GM19035 (cell line): Measurements from ENCODE around the gene ZGRF1.
"Not testable (repeated sequence)": the region's sequence is repeated elsewhere in the genome, so short reads cannot be mapped to it uniquely, and the experiment has no call there.

Experiments
- ATAC-seq: cut with Tn5 transposase; IDR thresholded peaks from one replicate; pipeline ENCODE4 v1.9.1; 2021; ENCODE audit not compliant: unreplicated experiment

The ZGRF1 gene

DNA sequence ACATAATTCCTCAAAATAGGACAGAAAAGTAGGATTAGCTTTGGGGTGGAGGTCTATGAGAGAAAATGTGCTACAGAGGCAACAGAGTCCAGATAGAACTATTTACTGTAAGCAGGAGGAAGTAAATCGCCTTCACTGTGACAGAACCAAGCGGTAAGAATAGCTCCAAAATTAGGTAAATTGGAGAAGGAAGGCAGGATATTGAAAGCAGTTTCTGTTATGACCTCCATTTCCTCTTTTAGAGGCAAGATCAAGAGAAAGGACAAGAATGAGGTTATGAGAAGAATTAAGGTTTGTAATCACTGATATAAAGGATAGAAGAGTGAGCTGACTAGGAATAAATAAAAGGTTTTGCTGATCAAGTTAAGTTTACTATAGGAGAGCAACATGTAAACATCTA is 76.6 kb downstream of the ZGRF1 start:
- ATAC-seq: no peak

GRCh38 chr4:112559053-112559452 is 77.7 kb downstream of the ZGRF1 start:
- no peak for ATAC-seq

- ATAC-seq: no peak
These were observed 78.9 kb downstream of the ZGRF1 start for GRCh38 chr4:112557676-112558411.

GRCh38 chr4:112554271-112554670 is 82.4 kb downstream of the ZGRF1 start:
- not testable (repeated sequence) for ATAC-seq

DNA sequence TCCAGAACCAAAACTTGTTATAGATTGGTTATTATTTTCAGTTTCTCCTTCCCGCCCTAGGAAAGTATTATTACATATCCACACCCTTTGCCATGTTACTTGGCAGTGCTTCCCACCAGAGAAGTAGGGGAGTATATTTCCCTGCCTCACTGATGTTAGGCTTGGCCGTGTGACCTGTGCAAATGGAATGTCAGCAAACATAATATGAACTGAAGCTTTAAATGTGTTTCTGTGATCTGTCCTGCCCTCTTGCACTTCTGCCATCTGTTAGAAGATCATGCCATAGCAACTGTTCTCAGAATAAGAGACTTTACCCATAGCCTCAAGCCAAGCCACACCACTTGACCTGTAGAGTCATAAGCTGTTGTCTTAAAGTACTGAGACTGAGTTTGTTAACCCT is 84.0 kb downstream of the ZGRF1 start:
- no peak for ATAC-seq

- no peak for ATAC-seq
These were observed 86.0 kb downstream of the ZGRF1 start for GRCh38 chr4:112550728-112551127.

DNA sequence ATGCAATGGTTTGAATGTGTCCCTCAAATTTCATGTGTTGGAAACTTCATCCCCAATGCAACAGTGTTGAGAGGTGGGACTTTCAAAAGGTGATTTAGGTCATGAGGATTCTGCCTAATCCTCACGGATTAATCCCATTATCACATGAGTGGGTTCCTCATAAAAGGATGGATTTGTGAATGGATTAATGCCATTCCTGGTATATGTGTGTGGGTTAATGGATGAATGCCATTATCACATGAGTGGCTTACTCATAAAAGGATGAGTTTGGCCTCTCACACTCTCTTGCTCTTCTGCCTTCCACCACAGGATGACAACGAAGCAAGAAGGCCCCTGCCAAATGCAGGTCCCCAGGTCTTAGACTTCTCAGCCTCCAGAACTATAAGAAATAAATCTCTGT is 90.2 kb downstream of the ZGRF1 start:
- ATAC-seq: no peak

GRCh38 chr4:112545346-112545745 is 91.4 kb downstream of the ZGRF1 start:
- ATAC-seq: no peak

DNA sequence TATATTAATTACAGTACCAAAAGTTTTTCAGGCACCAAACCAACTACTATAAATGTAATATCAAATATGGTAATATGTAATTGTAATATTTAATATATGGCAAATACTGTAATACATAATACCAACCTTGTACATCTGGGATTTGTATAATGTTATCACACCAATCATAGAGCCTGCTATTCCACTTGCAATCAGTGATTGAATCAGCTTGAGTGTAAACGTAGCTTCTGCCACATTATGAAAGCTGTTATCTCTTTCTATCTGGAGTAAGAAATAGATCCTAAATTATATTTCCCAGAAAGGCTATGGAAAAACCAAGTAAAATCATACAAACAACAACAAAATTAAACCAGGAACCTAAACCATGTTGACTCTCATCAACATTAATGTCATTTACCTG is 96.0 kb downstream of the ZGRF1 start:
- ATAC-seq: no peak

GRCh38 chr4:112536123-112536522 is 100.6 kb downstream of the ZGRF1 start:
- no peak for ATAC-seq

DNA sequence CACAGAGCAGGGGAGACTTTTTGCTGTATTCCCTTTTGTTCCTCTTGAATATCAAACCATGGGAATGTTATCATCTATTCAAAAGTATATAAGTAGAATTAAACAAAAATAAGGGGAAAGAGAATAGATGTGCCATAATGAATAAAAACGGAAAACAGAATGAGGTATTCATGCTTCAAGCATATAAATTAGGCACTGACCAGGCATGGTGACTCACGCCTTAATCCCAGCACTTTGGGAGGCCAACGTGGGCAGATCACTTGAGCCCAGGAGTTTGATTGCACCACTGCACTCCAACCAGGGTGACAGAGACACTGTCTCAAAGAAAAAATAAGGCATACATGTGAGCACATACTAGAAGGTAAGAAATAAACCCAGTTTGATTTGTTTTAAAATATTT is 104.4 kb downstream of the ZGRF1 start:
- ATAC-seq: no peak

- no peak for ATAC-seq
These were observed 105.6 kb downstream of the ZGRF1 start for GRCh38 chr4:112531146-112531545.

DNA sequence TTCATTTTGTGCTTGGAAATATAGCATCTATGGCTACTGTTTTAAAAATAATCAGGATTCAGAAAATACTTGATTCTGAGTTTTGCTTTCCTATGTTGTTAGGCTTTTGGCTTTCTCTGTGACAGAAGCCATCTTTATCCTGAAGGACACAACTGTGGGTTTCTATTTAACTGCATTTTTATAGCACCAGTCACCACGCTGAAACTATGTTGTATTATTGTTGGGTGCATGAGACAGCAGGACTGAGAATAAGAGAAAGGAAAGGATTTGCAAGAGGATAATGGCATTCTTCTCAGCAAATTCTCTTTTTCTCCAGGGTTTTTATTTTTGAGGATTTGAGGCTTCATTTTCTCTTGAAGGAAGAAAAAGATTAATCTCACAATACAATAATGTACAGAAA is 110.6 kb downstream of the ZGRF1 start:
- ATAC-seq: no peak

- peak; percentile 88 for ATAC-seq
These were observed 112.8 kb downstream of the ZGRF1 start for GRCh38 chr4:112523764-112524505.

GRCh38 chr4:112523008-112523721 is 113.5 kb downstream of the ZGRF1 start:
- peak; percentile 40 for ATAC-seq

DNA sequence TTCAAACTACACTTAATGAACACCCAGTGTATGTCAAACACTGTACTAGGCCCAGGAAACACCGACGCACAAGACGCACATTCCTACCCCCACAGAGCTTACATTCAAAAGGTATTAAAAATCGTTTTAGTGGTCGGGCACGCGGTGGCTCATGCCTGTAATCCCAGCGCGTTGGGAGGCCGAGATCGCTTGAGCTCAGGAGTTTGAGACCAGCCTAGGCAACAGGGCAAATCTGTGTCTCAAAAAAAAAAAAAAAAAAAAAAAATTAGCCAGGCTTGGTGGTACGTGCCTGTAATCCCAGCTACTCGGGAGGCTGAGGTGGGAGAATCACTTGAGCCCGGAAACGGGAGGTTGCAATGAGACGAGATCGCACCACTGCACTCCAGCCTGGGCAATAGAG is 114.3 kb downstream of the ZGRF1 start:
- not testable (repeated sequence) for ATAC-seq

DNA sequence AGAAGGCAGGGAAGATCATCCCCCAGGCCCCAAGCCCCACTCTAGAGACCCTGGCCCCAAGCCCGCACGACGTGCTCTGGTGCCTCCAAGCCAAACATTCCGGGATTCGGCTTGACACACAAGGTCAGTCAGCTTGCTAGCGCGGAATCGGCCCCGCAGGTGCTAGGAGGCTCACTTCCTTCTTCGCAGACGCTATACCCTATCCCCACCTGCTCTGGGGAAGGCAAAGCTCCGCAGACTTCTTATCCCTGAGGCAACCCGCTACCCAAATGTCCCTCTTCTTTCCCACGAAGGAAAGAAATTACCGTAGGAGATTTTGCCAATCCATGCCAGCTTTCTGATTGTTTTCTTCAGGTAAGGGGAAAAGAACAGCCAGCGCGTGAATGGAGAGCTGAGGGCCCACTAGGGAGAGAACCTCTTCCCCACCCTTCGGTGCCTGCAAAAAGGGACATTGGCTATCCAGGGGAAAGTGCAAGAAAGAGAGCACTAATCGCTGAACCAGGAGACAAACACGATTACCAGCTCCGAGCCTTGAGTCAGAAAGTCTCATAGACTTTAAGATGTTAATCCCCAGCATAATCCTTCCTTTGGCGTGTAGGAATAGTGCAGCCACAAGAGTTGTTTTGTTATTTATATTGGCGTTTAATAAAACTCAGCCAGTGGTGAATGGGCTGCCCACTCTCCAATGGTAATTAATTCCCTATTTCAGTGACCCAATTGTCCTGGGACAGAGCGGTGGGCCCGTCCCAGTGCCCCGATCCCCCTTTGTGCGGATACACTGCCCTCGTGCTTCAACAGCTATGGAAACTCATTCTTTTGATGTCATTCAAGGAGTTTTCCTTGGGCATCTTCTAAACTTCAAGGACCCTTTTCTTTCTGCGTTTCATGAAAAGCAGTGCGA is 115.3 kb downstream of the ZGRF1 start:
- ATAC-seq: no peak

- ATAC-seq: no peak
These were observed 116.0 kb downstream of the ZGRF1 start for GRCh38 chr4:112520598-112521122.

DNA sequence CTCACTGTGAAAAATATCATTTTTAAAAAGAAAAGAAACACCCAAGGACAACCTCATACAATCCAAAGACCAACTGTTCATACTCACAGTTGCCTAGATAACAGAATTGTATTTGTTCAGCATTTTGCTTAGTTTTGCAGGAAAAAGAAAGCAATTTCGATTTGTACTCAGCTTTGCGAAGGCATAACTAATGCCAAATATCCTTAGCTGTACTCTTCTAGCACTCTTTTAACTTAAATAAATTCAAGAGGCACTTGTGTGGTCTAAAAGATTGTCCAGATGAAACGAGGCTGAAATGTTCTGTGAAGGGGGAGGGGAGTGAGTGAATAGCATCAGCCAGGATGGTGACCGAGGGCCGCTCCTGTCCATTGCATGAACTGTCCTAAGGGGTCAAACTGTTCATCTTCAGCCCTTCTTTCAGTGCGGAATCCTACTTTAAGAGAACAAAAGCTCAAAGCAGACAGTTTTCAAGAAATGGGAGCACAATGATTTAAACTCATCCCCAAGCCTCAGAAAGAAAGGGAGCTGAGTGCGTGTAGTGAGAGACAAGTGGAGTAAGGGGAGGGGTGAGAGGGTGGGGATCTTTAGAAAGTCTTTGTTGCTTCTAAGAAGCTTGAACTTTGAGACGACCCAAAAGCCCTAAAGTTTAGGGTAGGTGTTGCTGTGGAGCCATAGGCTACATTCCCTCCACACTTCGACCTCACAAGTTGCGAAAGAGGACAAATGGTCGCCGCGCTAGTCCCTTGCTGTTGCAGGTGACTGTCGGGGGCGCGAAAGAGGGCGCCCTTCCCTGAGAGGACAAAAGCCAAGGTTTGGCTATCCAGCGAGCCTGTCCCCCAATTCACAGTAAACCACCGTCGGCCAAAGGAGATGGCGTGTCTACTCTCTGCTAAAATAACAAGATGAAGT is 116.8 kb downstream of the ZGRF1 start:
- ATAC-seq: no peak

GRCh38 chr4:112518675-112519074 is 118.0 kb downstream of the ZGRF1 start:
- no peak for ATAC-seq
